CD4-positive, alpha-beta T cell treated with Interleukin-4 for 1 hour (primary cell): ENCODE measurements around the gene TNFSF11.
"Not testable (repeated sequence)": the region's sequence is repeated elsewhere in the genome, so short reads cannot be mapped to it uniquely, and the experiment has no call there.

Experiments used
- DNase-seq, 2 donors: peaks; one replicate each; pipeline ENCODE4 v3.0.0-alpha.2; 2020 to 2022

Gene TNFSF11

DNA sequence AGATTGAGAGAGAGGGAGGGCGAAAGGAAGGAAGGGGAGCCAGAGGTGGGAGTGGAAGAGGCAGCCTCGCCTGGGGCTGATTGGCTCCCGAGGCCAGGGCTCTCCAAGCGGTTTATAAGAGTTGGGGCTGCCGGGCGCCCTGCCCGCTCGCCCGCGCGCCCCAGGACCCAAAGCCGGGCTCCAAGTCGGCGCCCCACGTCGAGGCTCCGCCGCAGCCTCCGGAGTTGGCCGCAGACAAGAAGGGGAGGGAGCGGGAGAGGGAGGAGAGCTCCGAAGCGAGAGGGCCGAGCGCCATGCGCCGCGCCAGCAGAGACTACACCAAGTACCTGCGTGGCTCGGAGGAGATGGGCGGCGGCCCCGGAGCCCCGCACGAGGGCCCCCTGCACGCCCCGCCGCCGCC is at the start of gene TNFSF11:
Gene TNFSF11 (plus strand): TSS at position 142 of the 400 bp plus-strand sequence. CDS start 152 bp downstream, at position 294.
- no peak for DNase-seq

DNA sequence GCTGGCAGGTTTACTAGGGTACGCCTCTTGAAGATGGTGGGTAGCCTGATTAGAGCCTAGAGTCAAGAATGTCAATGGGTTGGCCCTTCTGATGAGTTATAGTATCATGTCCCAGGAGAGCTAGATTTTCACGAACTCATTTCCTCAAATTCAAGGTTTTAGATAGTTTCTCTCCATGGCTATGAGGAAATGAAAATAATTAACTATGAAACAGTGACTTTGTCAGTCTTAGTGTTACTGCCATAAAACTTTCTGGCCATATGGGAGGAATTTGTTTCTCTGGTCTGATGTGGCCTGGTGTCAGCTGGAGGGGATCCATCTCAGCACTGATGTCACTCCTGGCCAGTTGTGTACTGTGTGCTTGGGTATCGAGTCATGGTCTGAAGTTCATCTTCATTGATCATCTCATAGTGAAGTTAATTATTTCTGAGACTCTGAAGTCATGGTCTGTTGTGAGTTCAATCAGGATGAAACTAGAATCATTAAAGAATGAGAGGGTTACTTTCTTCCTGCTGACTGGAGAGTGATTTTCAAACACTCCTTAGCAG is 49.4 kb upstream of the TNFSF11 start:
- no peak for DNase-seq

GRCh38 chr13:42525035-42525504 is 48.9 kb upstream of the TNFSF11 start:
- no peak for DNase-seq

- no peak for DNase-seq
Measured at GRCh38 chr13:42526276-42526675, 47.7 kb upstream of the TNFSF11 start.

- DNase-seq = no peak
Measured at GRCh38 chr13:42526804-42527203, 47.1 kb upstream of the TNFSF11 start.

DNA sequence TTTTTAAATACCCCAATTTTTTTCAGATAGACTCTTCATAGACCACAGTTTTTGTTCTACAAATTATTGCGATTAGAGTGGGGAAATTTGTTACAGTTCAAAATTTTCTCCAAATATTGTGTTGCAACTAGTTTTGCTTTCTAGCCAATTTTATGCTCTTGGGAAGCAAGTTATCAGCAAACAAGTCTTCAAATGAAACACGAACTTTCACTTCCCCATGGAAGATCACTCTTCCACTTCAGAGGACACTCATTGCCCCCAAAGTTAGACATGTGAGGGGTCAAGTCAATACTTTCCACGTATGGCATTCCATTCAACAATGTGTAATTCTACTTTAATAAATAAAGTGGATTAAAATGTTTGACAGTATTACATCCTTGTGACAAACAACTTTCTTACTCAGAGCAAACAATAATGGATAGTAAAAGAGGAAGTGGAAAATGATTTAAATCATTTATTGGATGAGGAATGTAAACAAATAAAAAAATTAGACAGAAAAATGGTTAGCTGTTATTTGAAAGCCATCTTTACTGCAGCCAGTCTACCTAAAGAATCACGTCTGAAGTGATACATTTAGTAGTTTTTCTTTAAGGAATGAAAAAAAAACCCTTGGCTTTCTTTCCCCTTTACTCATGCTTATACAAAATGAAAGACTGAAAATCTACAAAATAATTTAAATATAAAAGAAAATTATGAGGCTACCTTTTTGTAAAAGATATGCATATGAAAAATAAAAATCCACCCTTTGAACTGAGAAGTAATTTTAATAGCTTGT is 41.2 kb upstream of the TNFSF11 start:
- no peak for DNase-seq

DNA sequence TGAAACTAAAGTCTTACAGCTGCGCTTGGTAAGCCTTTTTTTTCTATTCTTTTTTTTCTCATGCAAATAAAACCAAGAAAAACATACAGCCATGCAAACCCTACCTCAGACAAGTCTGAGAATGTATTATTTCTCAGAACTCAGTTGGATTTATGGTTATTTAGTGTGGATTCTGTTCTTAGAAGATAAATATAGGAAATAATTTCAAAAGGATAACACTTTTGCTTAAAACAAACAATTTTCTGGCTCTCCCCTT is 40.7 kb upstream of the TNFSF11 start:
- no peak for DNase-seq

- no peak for DNase-seq
Measured at GRCh38 chr13:42534785-42535184, 39.2 kb upstream of the TNFSF11 start.

GRCh38 chr13:42538996-42539395 is 35.0 kb upstream of the TNFSF11 start:
- no peak for DNase-seq

DNA sequence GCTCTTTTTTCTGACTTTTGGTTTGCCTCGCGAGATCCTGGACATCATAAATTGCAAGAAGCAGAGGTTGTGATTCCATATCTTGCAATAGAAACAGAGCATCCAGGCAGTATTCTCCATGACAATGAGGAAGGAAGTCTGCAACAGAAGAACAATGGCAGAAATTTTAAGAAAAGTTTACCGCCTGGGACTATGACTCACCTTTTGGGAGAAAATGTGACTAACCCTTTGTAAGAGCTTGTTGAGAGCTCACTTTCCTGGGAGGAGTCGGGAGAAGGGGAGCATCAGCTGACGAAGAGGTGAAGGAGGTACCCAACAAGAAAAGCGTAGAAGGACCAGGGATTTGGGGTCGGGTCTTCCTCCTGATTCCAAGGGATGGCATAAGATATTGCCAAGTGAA is 34.3 kb upstream of the TNFSF11 start:
- DNase-seq = no peak

- no peak for DNase-seq
Measured at GRCh38 chr13:42543215-42543797, 30.6 kb upstream of the TNFSF11 start.

GRCh38 chr13:42544246-42544926 is 29.6 kb upstream of the TNFSF11 start:
- DNase-seq = no peak

DNA sequence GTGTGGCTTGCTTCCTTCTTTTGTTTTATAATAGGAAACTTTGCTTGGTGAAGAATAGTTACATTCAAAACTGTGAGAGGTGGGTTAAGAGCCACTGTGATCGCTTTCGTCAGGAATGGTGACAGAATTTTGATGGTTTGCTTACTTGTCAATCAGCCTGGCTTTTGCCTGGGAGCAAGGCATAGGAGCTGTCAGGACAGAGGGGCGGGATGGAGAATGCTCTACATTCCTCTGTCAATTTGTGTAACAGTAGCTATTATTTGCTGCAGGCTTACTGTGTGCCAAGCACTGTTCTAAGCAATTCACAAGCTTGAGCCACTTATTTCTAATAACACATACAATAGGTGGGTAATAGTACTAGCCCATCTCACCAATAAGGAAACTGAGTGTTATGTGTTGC is 28.1 kb upstream of the TNFSF11 start:
- DNase-seq = no peak

DNA sequence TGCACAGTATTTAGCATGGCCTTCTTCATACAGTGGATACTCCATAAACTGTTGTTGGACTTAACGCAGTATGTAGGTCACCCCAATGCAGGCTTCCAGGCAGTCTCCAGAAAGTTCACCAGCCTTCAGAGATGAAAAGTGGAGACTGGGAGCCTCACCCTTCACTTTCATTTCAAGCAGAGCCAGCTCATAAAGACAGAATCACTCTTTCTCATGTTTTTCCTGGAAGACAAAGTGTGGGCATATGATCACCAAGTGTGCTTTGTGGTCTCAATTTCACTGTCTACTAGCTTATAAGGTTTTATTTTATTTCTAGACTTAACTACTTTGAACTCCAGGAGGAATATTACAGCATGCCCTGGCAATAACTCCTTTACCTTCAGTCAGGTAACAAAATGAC is 26.3 kb upstream of the TNFSF11 start:
- DNase-seq = no peak

DNA sequence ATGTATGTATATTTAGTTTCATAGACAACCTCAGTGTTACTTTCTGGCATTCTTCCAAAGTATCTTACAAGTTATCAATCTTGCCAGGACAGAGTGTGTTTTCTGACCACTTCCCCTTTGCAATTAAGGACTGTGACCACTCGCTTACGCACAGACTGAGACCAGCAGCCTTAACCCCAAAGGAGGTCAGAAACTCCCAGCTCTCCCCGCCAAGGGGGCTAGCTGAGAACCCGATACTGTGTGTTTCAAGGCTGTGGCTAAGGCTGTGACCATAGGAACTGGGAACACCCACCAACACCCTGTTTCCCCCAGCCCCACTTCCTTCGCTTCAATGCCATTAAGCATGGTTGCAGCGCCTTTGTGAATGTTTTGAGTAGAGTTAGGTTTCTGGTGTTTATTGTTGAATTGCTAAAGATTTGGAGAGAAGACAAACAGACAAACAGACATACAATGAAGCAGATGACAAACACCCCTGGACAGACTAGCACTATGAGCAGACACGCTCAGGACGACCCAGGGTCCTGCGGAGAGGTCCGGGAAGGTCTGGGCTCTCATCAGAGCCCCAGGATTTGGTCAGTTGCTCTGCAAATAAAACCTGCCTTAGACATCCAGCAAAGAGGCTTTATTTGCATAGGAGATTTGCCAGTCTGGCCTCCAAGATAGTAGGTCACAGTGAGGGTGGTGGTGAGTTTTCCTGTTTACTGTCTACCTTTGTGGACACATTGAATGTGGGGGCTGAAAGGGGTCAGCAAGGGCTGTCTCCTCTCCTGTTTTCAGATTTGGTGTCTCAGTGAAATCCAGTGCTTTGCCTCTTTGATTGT is 25.0 kb upstream of the TNFSF11 start:
- peak; percentile 15 to 66 for DNase-seq

DNA sequence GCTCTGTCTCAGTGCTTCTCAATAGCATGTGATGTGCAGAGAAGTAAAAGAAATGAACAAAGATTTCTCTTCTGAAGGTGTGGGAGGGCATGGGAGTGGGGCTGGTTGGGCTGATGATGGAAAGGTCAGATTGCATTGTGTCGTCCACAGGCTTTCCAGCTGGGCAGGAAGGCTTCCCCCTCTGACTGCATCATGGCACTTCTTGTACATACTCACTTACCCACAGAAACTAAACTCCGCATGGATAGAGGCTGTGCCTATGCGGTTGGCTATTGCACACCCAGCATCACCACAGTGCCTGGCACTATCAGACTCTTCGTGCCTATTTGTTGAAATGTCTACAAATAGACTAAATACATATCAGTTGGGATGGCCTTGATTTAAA is 24.4 kb upstream of the TNFSF11 start:
- no peak for DNase-seq

DNA sequence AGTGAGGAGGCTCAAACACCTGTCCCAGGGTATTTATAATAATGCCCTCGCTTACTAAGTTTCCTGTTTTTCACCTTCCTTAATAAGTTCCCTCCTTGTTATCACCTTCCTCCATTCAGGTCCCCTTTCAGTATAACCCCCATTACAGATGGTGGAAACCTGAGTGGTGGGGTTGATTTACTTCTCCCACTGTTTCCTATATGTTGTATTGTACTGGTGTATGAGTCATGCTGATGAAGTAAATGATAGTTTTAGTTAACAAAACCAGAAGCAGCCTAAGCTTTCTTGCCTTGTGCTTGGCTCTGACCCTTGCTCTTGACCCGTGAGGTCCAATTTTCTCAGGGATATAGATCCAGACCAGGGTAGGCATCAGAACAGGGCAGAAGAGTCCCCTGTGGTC is 22.3 kb upstream of the TNFSF11 start:
- DNase-seq = no peak

DNA sequence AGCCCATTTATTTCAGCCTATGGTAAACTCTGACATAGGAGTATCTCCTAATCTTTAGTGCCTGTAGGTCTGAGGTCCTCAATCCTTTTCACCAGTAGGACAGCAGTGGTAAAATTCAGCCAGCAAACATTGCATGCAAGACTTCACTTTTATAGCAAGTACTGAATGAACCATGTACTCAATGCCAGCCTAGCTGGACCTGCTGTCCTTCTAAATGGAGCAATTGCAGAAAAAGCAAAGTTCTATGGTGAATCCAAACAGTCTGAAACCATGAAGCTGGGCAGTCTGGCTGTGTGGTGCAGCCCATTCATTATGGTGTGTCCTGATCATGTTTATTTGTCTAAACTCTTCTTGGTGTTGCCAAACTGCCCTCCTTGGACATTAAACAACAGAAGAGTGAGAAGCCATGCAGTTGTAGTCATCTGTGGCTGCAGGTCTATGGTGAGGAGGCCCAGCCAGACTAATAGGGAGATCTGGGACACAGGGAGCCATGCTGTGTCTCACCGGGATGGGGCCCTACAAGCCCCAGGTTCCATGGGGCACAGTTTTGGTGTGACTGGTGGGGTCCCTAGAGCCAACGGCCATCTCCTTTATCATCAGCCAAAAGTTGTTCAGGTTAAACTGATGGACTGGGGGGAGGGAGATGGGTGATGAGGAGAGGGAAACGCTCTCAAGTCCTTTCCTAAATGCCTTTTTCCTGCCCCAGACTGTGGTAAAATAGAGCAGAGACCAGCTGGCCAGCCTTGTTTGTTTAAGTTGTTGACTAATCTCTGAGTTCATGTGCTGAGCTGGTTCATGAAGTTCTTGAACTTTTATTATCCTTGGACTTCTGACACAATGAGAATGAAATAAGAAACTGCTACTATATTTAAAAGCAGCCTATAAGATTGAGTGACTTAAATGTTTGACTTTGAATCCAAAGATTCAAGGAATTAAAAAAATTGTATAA is 20.6 kb upstream of the TNFSF11 start:
- no peak for DNase-seq

GRCh38 chr13:42559057-42559456 is 14.9 kb upstream of the TNFSF11 start:
- DNase-seq = no peak

DNA sequence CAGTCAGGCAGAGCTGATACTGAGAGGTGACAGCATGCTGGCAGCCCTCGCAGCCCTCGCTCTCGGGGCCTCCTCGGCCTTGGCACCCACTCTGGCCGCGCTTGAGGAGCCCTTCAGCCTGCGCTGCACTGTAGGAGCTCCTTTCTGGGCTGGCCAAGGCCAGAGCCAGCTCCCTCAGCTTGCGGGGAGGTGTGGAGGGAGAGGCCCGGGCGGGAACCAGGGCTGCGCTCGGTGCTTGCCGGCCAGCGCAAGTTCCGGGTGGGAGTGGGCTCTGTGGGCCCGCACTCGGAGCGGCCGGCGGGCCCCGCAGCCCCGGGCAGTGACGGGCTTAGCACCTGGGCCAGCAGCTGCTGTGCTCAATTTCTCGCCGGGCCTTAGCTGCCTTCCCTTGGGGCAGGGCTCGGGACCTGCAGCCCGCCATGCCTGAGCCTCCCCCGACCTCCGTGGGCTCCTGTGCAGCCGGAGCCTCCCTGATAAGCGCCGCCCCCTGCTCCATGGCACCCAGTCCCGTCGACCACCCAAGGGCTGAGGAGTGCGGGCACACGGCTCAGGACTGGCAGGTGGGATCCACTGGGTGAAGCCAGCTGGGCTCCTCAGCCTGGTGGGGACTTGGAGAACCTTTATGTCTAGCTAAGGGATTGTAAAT is 14.3 kb upstream of the TNFSF11 start:
- DNase-seq = not testable (repeated sequence)

- not testable (repeated sequence) for DNase-seq
Measured at GRCh38 chr13:42560320-42560719, 13.6 kb upstream of the TNFSF11 start.
